Prostate gland (tissue), 2 donors: ENCODE data around the gene TSHB.

Experiments
- POLR2AphosphoS5 ChIP-seq: sonication (generic); formaldehyde crosslinking; IDR thresholded peaks from one replicate; pipeline ENCODE4 v1.6.1; 2017; ENCODE audit warnings: antibody characterized with exemption
- TF ChIP-seq, protein P1 (sequence below), 4 experiments: fragments of 200-600 bp in 2 of 4; fragments of 450-650 bp in 2 of 4; sonication (generic) in 2 of 4; IDR thresholded peaks; 1 replicate in 3 of 4; 2 replicates in 1 of 4; pipeline ENCODE4 v1.5.1; 2016 to 2019; ENCODE audit warnings: antibody characterized with exemption in 4 of 4, mild to moderate bottlenecking in 2 of 4, moderate library complexity in 2 of 4

- TF ChIP-seq, protein P1, sequence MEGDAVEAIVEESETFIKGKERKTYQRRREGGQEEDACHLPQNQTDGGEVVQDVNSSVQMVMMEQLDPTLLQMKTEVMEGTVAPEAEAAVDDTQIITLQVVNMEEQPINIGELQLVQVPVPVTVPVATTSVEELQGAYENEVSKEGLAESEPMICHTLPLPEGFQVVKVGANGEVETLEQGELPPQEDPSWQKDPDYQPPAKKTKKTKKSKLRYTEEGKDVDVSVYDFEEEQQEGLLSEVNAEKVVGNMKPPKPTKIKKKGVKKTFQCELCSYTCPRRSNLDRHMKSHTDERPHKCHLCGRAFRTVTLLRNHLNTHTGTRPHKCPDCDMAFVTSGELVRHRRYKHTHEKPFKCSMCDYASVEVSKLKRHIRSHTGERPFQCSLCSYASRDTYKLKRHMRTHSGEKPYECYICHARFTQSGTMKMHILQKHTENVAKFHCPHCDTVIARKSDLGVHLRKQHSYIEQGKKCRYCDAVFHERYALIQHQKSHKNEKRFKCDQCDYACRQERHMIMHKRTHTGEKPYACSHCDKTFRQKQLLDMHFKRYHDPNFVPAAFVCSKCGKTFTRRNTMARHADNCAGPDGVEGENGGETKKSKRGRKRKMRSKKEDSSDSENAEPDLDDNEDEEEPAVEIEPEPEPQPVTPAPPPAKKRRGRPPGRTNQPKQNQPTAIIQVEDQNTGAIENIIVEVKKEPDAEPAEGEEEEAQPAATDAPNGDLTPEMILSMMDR (IDR thresholded peaks at IDR 0.05): peak; percentile 63 to 73 (median 67)
- TF ChIP-seq POLR2AphosphoS5: no peak
Measured at GRCh38 chr1:115052454-115053083, 22.9 kb downstream of the TSHB start.
